COLO668 (cell line): Measurements from ENCODE around the gene CRYBA1.
"Not testable (repeated sequence)": the region's sequence is repeated elsewhere in the genome, so short reads cannot be mapped to it uniquely, and the experiment has no call there.

Experiments used
- DNase-seq: peaks from one replicate; lab custom pipeline; 2025; ENCODE audit not compliant: unreplicated experiment; lab: John Stamatoyannopoulos, UW

Gene CRYBA1, protein sequence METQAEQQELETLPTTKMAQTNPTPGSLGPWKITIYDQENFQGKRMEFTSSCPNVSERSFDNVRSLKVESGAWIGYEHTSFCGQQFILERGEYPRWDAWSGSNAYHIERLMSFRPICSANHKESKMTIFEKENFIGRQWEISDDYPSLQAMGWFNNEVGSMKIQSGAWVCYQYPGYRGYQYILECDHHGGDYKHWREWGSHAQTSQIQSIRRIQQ

DNA sequence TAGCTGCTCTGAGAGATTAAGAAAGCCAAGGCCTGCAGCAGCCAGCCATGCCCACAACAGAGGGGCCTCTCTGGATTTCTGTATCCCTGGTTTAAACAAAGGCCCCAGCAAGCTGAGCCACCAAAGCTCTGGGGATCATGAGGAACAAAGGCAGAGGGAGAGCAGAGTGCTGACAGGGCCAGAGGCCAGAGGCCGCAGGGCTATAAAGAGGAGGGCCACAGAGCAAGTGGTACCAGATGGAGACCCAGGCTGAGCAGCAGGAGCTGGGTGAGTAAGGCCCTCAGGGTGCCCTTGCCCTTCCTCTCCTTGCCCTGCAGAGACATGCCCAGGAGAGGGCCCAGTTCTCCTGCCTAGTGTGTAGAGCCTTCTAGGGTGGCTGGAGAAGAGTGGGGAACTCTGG is at the start of gene CRYBA1:
Gene CRYBA1 (plus strand): TSS at position 232 of the 400 bp plus-strand sequence. CDS start 5 bp downstream, at position 237.
- DNase-seq: no peak

DNA sequence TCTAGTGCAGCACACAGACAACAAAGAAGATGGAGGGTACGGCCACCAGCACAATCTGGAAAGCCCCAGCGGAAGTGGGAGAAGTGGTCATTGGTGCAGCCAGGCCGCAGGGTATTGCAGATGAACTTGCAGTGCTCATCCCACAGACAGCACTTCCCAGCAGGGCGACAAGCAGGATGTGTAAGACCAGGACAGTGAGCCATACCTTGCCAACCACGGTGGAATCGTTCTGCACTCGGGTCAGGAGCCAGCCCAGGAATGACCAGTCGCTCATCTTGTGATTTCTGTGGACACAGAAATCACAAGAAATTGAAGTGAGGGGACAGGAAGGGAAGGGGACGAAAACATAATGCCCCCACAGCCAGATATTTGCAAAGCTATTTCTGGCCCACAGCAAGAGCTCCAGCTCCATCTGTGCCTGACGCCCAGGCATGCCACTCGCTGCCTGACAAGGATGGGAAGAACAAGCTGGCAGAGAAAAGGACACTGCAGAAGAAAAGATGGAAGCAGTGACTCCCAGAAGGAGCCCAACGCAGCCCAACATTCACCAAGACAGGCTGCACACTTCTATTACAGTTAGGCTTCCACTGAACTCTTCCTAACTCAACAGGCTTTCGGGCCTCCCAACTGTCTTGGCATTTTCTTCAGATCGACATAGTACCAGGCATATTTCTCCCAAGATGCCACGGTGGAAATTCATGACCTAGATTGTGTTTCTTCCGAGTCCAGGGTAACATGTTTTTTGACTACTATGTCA is 49.0 kb upstream of the CRYBA1 start:
- DNase-seq: no peak

DNA sequence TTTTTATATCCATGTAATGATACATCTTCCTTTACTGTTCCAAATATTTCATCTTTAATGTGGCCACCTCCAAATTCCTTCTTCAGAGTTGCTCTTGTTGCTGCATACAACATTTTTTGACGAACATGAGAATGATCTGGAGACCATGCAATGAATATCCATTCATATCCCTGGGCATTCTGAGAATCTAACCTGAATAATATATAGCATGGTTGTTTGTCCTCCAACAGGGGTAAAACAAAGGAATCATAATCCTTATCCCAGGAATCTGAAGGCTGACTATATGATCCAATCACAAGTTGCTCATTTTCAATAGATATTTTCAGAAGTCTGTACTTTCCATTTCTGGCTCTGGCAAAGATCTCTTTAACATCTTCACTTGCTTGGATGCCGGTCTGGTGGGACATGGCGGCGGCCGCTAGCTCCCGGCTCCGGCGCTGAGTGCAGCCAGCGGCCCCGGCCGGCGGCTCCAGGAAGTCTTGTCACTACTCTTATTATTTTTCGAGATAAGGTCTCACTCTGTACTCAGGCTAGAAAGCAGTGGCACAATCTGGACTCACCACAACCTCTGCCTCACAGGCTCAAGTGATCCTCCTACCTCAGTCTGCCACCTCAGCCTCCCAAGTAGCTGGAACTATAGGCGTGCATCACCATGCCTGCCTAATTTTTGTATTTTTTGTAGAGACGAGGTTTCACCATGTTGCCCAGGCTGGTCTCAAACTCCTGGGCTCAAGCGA is 42.4 kb upstream of the CRYBA1 start:
- not testable (repeated sequence) for DNase-seq

GRCh38 chr17:29205047-29205446 is 41.6 kb upstream of the CRYBA1 start:
- DNase-seq: no peak

DNA sequence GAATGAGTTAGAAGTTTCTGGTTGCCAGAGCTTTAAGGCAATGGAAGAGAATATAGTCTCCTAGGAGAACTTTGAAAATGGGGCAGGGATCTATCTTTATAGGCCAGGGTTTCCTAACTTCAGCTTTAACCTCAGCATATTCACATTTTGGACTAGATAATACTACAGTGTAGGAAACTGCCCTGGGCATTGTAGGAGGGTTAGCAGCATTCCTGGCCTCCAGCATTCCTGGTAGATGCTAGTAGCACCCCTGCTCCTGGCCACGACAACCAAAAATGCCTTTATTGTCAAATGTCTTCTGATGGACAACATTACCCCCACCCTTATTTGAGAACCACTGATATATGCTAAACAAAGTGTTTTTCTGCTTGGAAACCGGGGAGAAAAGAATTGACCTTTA is 38.7 kb upstream of the CRYBA1 start:
- DNase-seq: no peak

DNA sequence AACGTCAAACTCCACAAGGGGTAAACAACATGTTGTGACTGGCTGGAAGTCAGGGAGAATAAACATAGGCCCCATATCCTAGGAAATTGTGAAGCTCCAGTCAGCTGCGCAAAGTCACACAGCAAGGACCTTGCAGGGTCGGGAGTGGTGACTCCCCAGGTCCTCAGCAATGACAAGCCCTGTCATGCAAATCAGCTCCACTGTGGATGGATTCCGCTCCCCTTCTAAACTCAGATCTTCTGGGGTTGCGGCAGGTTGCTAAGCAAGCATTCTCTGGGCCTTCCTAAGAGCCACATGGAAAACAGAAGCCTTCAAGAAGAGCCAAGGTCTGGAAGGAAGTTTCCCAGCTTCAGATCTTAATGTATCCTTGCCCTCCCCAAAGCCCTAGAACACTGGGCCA is 37.6 kb upstream of the CRYBA1 start:
- DNase-seq: no peak

DNA sequence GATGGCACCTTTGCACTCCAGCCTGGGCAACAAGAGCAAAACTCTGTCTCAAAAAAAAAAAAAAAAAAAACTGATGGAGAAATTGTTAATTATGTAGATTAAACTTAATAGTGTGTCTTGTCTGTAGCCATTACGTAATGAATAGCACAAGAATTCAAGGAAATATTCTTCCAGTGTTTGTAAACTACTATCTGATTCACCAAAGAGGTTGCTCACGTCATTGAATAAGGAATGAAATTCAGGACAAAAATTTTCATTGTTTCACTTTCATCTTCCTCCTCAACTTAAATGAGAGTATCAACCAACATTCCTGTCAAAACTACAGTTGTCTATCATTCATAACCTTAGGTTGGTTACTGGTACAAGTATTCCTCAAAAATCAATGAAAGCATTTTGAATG is 35.8 kb upstream of the CRYBA1 start:
- DNase-seq: no peak

DNA sequence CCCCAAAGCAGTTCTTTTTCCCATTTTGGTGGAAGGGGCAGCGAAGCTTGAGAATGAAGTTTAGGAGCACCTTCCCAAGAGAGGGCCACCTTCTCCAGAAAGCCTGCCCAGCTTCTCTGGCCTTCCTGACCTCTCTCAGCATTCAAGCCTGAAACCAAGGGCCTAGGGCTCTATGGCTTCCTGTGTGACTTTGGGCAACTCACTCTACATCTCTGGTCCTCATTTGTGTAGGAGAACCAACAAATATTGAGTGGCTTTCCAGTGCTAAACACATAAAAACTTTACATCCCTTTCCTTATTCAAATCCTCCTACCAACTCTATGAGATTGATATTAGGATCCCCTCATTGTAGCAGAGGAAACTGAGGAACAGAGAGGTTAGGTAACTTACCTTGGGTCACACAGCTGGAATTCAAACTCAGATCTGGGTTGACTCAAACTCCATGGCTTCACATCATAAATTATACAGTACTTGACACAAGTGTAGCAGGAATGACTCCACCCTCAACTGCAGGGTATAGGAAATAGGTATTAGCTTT is 34.5 kb upstream of the CRYBA1 start:
- no peak for DNase-seq

DNA sequence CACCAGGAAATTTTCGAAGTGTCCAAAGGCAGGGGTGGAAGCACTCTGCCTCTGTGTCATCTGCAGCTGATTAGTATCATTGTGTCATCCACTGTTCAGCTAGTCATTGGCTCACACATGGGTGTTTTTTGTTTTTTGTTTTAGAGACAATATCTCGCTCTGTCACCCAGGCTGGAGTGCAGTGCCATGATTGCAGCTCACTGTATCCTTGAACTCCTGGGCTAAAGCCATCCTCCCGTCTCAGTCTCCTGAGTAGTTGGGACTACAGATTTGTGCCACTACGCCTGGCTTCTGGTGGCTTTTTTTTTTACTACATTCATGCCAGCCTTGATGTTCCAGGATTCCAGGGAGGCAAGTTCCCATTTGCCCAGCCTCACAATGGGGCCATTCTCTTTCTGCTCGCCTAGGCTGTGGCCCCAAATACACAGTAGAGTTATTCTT is 34.0 kb upstream of the CRYBA1 start:
- no peak for DNase-seq

DNA sequence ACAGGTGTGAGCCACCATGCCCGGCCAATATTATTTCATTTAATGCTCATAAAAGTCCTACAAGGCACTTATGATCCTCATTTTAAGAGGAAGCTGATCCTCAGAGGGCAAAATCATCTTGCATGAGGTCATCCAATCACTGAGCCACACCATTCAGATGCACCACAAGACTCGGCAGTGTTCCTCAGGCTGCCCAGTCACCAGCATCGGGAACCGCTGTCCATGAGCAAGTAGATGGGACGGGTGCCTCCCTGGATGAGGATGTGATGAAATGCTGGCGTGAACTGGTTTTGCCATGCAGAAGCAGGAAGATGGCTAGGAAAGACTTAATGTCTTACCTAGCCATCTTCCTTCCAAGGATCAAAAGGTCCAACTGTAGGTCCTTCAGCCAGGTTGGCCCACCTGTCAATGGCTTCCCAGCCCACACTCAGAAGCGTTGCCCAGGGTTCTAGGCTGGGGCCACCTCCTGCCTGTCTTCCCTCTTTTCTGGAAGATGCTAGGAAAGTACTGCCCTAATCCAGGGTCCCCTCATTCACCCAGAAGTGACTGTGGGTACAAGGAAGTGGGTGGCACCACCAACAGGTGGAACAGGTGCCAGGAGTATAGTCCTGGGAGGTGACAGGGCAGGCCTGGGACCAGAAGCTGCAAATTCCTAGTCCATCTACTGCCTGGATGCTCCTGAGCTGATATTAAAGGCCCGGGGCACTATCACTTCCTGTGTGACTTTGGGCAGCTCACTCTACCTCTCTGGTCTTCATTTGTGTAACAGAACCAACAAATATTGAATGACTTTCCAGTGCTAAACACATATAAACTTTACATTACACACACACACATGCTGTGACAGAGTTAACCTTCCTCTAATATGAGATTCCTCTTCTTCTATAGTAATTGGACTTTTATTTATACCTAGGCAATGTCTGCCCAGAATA is 32.2 kb upstream of the CRYBA1 start:
- no peak for DNase-seq

- DNase-seq: no peak
Measured at GRCh38 chr17:29215174-29215573, 31.5 kb upstream of the CRYBA1 start.

DNA sequence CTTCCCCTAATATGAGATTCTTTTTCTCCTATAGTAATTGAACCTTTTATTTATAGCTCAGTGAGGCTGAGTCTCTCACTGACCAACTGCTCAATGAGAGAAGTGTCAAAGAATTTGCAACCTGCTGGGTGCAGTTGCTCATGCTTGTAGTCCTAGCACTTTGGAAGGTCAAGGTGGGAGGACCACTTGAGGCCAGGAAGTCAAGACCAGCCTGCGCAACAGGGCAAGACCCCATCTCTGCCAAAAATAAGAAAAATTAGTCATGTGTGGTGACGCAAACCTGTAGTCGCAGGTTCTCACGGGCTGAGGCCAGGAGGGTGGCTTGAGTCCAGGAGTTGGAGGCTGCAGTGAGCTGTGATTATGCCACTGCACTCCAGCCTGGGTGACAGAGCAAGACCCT is 30.9 kb upstream of the CRYBA1 start:
- DNase-seq: no peak

GRCh38 chr17:29216181-29216580 is 30.5 kb upstream of the CRYBA1 start:
- no peak for DNase-seq

DNA sequence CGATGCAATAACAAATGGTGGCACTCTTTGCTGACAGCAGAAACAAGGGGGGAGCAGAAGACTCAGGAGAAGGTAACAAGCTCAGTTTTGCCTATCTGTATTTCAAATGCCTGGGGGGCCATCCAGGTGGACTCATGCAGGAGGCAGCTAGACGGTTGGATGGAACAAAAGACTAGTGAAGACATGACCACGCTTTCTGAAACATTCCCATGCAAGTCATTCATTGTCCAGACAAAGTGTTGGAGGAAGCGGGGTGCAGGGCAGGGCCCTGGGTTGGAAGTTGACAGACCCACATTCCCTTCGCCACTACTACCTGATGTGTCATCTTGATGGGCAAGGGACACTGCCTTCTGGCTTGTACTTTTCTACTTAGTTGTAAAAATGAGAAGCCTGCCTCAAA is 29.8 kb upstream of the CRYBA1 start:
- DNase-seq: no peak

GRCh38 chr17:29219378-29220047 is 27.1 kb upstream of the CRYBA1 start:
- DNase-seq: peak; percentile 44

- not testable (repeated sequence) for DNase-seq
Measured at GRCh38 chr17:29221338-29221737, 25.3 kb upstream of the CRYBA1 start.

GRCh38 chr17:29225396-29225795 is 21.3 kb upstream of the CRYBA1 start:
- no peak for DNase-seq

GRCh38 chr17:29233301-29233700 is 13.4 kb upstream of the CRYBA1 start:
- no peak for DNase-seq

DNA sequence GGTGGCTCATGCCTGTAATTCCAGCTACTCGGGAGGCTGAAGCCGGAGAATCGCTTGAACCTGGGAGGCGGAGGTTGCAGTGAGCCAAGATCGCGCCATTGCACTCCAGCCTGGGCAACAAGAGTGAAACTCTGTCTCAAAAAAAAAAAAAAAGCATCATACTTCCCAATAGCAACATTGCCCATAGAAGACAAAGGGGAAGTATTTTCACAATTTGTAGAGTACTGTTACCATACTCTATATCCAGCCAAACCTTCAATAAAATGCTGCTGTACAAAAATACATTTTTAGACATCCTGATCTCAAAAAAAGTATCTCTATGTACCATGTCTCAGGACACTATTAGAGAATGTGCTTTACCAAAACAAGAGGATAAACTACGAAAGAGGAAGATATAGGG is 11.7 kb upstream of the CRYBA1 start:
- DNase-seq: not testable (repeated sequence)

DNA sequence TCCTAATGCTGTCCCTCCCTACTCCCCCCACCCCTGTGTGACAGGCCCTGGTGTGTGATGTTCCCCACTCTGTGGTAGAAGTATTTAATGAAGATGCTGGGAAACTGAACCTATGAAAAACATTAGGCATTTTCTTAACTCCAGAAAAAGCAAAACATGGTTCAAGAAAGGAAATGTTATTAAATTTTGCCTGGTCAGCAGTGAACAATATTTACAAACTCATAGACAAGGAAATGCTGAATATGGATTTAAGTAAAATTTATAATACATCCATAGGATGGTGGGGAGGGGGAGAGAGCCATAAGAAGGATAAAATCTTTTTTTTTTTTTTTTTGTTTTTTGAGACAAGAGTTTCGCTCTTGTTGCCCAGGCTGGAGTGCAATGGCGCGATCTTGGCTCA is 10.8 kb upstream of the CRYBA1 start:
- DNase-seq: no peak
